Epithelial cell of esophagus (primary cell): ENCODE results near the gene EI24.

Experiments
- DNase-seq: peaks from one replicate; pipeline ENCODE4 v3.0.0; 2010; ENCODE audit warnings: low read depth
- H3K4me3 ChIP-seq: 2 replicates; pipeline ENCODE4 v1.5.1; 2011; ENCODE audit warnings: mild to moderate bottlenecking, low read length, control low read depth
- CTCF ChIP-seq: IDR thresholded peaks from 2 replicates; pipeline ENCODE4 v1.5.1; 2011; ENCODE audit warnings: low read depth, mild to moderate bottlenecking, low read length, control low read depth, inconsistent platforms; ENCODE audit not compliant: insufficient read depth; ENCODE audit errors: missing control alignments

Gene EI24

GRCh38 chr11:125578783-125579182 lies 9.5 kb downstream of the EI24 start:
- no peak for TF ChIP-seq CTCF
- no peak for DNase-seq

GRCh38 chr11:125579811-125580210 lies 10.5 kb downstream of the EI24 start:
- TF ChIP-seq CTCF = no peak
- no peak for DNase-seq
- no peak overlapping the region for H3K4me3 ChIP-seq

More at GRCh38 chr11:125578783-125579182, 9.5 kb downstream of the EI24 start:
- H3K4me3 ChIP-seq = no peak overlapping the region

- DNase-seq = no peak
- no peak for TF ChIP-seq CTCF
- H3K4me3 ChIP-seq = no peak overlapping the region
Observed at GRCh38 chr11:125583496-125583895, 14.2 kb downstream of the EI24 start.

GRCh38 chr11:125585487-125585886 lies 16.2 kb downstream of the EI24 start:
- H3K4me3 ChIP-seq = no peak overlapping the region
- no peak for TF ChIP-seq CTCF
- DNase-seq = no peak

- H3K4me3 ChIP-seq = no peak overlapping the region
- no peak for DNase-seq
- no peak for TF ChIP-seq CTCF
Observed at GRCh38 chr11:125586623-125587022, 17.3 kb downstream of the EI24 start.

- no peak for TF ChIP-seq CTCF
- no peak for DNase-seq
- no peak overlapping the region for H3K4me3 ChIP-seq
Observed at GRCh38 chr11:125587480-125587879, 18.2 kb downstream of the EI24 start.

- no peak for TF ChIP-seq CTCF
- peak; percentile 28 for DNase-seq
- H3K4me3 ChIP-seq = no peak overlapping the region
Observed at GRCh38 chr11:125588505-125588904, 19.2 kb downstream of the EI24 start.
